HUES64 (cell line): ENCODE measurements around the gene CD177.
"Not testable (repeated sequence)": the region's sequence is repeated elsewhere in the genome, so short reads cannot be mapped to it uniquely, and the experiment has no call there.

Experiments
- H3K27ac ChIP-seq: 2 replicates; pipeline ENCODE4 v1.7.0; 2013; ENCODE audit warnings: low read depth, low read length, inconsistent platforms
- H3K27me3 ChIP-seq: 2 replicates; pipeline ENCODE4 v1.6.1; 2013; ENCODE audit warnings: mild to moderate bottlenecking, low read length; ENCODE audit not compliant: insufficient read depth
- H3K36me3 ChIP-seq: 2 replicates; pipeline ENCODE4 v1.6.1; 2013; ENCODE audit warnings: mild to moderate bottlenecking, low read length; ENCODE audit not compliant: insufficient read depth
- H3K4me1 ChIP-seq: 2 replicates; pipeline ENCODE4 v1.6.1; 2013; ENCODE audit warnings: mild to moderate bottlenecking, low read length, moderate library complexity; ENCODE audit not compliant: insufficient read depth
- H3K4me3 ChIP-seq: 2 replicates; pipeline ENCODE4 v1.5.1; 2013; ENCODE audit warnings: mild to moderate bottlenecking, low read length, moderate library complexity
- H3K9ac ChIP-seq: 2 replicates; pipeline ENCODE4 v1.6.1; 2013; ENCODE audit warnings: mild to moderate bottlenecking, low read depth, low read length
- H3K9me3 ChIP-seq: 2 replicates; pipeline ENCODE4 v1.6.1; 2013; ENCODE audit warnings: low read depth, low read length; ENCODE audit not compliant: insufficient read depth
- WGBS: fragments of 150-250, 120-280 bp; methylation state at CpG from one replicate; pipeline ENCODE4 v1.1.7; 2013; ENCODE audit warnings: missing lambda C conversion rate; 5-methylcytosine and 5-hydroxymethylcytosine counted together

CD177 gene

GRCh38 chr19:43332058-43332922 is 21.2 kb upstream of the CD177 start:
- no peak overlapping the region for H3K9ac ChIP-seq
- peaks cover 24% of the 10 kb centered on the region for H3K9me3 ChIP-seq
- H3K27ac ChIP-seq: peak overlapping the region; percentile 25; the same call in 1 of the 2 replicates
- 57% methylated on average over 10 of the region's 10 CpGs for WGBS
- no peaks in the 10 kb centered on the region for H3K27me3 ChIP-seq
- H3K36me3 ChIP-seq: no peaks in the 10 kb centered on the region
- H3K4me1 ChIP-seq: peaks cover 9% of the 10 kb centered on the region
- H3K4me3 ChIP-seq: no peak overlapping the region

- not testable (repeated sequence) for H3K4me1 ChIP-seq, H3K9me3 ChIP-seq, H3K9ac ChIP-seq, H3K27me3 ChIP-seq, H3K4me3 ChIP-seq, H3K36me3 ChIP-seq, H3K27ac ChIP-seq
- WGBS: 94% methylated on average over 2 of the region's 2 CpGs
Observed at GRCh38 chr19:43336508-43336907, 17.0 kb upstream of the CD177 start.

GRCh38 chr19:43337737-43338136 is 15.7 kb upstream of the CD177 start:
- Histone ChIP-seq H3K9me3 (no peaks in the 10 kb centered on the region), H3K9ac (no peak overlapping the region), H3K36me3 (no peaks in the 10 kb centered on the region), H3K27me3 (no peaks in the 10 kb centered on the region), H3K4me3 (no peak overlapping the region), H3K4me1 (no peaks in the 10 kb centered on the region), H3K27ac (no peak overlapping the region)
- WGBS: 93% methylated on average over 8 of the region's 8 CpGs

- Histone ChIP-seq H3K27me3 (no peaks in the 10 kb centered on the region), H3K4me1 (no peaks in the 10 kb centered on the region), H3K9ac (no peak overlapping the region), H3K4me3 (no peak overlapping the region), H3K9me3 (no peaks in the 10 kb centered on the region), H3K27ac (no peak overlapping the region), H3K36me3 (no peaks in the 10 kb centered on the region)
- WGBS: 70% methylated on average over 4 of the region's 5 CpGs
Observed at GRCh38 chr19:43338530-43338929, 15.0 kb upstream of the CD177 start.

- H3K9ac ChIP-seq, H3K9me3 ChIP-seq, H3K36me3 ChIP-seq, H3K27ac ChIP-seq, H3K4me3 ChIP-seq, H3K27me3 ChIP-seq, H3K4me1 ChIP-seq: not testable (repeated sequence)
- WGBS: 91% methylated on average over 4 of the region's 6 CpGs
Observed at GRCh38 chr19:43339243-43339930, 14.1 kb upstream of the CD177 start.

GRCh38 chr19:43340101-43340500 is 13.4 kb upstream of the CD177 start:
- H3K27ac ChIP-seq, H3K9ac ChIP-seq, H3K36me3 ChIP-seq, H3K4me1 ChIP-seq, H3K9me3 ChIP-seq, H3K4me3 ChIP-seq, H3K27me3 ChIP-seq: not testable (repeated sequence)
- 88% methylated on average over 2 of the region's 2 CpGs for WGBS

- 91% methylated on average over 3 of the region's 3 CpGs for WGBS
- not testable (repeated sequence) for H3K27ac ChIP-seq, H3K4me3 ChIP-seq, H3K36me3 ChIP-seq, H3K9me3 ChIP-seq, H3K4me1 ChIP-seq, H3K27me3 ChIP-seq, H3K9ac ChIP-seq
Observed at GRCh38 chr19:43341098-43341497, 12.4 kb upstream of the CD177 start.

GRCh38 chr19:43342104-43342503 is 11.4 kb upstream of the CD177 start:
- not testable (repeated sequence) for H3K9ac ChIP-seq, H3K27ac ChIP-seq, H3K36me3 ChIP-seq, H3K27me3 ChIP-seq, H3K4me1 ChIP-seq, H3K9me3 ChIP-seq, H3K4me3 ChIP-seq
- WGBS: 92% methylated on average over 8 of the region's 8 CpGs

- WGBS: 85% methylated on average over 16 of the region's 16 CpGs
Observed at GRCh38 chr19:43344347-43344925, 9.1 kb upstream of the CD177 start.

GRCh38 chr19:43349813-43350212 is 3.7 kb upstream of the CD177 start:
- H3K9me3 ChIP-seq, H3K4me3 ChIP-seq, H3K4me1 ChIP-seq, H3K27ac ChIP-seq, H3K27me3 ChIP-seq, H3K9ac ChIP-seq, H3K36me3 ChIP-seq: not testable (repeated sequence)
- 93% methylated on average over 8 of the region's 8 CpGs for WGBS

More at GRCh38 chr19:43344347-43344925, 9.1 kb upstream of the CD177 start:
- not testable (repeated sequence) for H3K27me3 ChIP-seq, H3K9ac ChIP-seq, H3K27ac ChIP-seq, H3K4me1 ChIP-seq, H3K9me3 ChIP-seq, H3K36me3 ChIP-seq, H3K4me3 ChIP-seq

GRCh38 chr19:43351998-43352746 is 1.3 kb upstream of the CD177 start:
- peaks cover 9% of the 10 kb centered on the region for H3K27me3 ChIP-seq
- no peak overlapping the region for H3K27ac ChIP-seq
- no peaks in the 10 kb centered on the region for H3K4me1 ChIP-seq
- no peak overlapping the region for H3K9ac ChIP-seq
- WGBS: 87% methylated on average over 7 of the region's 7 CpGs
- H3K9me3 ChIP-seq: peaks cover 3% of the 10 kb centered on the region; the same call in 1 of the 2 replicates
- H3K36me3 ChIP-seq: no peaks in the 10 kb centered on the region
- no peak overlapping the region for H3K4me3 ChIP-seq
